HepG2 (cell line): ENCODE results near the gene SLC16A13. TPM values are rescaled to one million over a fixed set of nuclear protein-coding genes. Genes with fewer than 3 reads are reported as not detected.

Experiments used
- ATAC-seq: fragments of 200-7000 bp; cut with Tn5 transposase; 3 replicates; pipeline ENCODE4 v1.9.1; 2020; ENCODE audit warnings: mild to moderate bottlenecking, moderate library complexity
- BruUV-seq: library from RNA; stranded (reverse); fragments of 400-500 nt; replicated peaks from 2 replicates; lab custom pipeline; 2021; lab: Mats Ljungman, UMichigan
- CTCF ChIA-PET: fragments of 300-600 bp; formaldehyde crosslinking; extraction: SDS; loops from one replicate; lab custom pipeline; 2021; ENCODE audit warnings: low total read pairs, inconsistent platforms, low intra/inter-chr PET ratio; lab: Yijun Ruan, JAX
- POLR2A ChIA-PET: fragments of 350-600 bp; sonication (Branson Sonifier 250); formaldehyde crosslinking; loops from one replicate; lab custom pipeline; 2020; ENCODE audit warnings: antibody characterized with exemption, inconsistent platforms; lab: Yijun Ruan, JAX
- DNase-seq: peaks from one replicate; pipeline ENCODE4 v3.0.0-alpha.2; 2015; ENCODE audit warnings: low spot score
- FAIRE-seq: peaks from 3 replicates; lab custom pipeline; 2011; peaks lifted over from hg19 to GRCh38; lab: Jason Lieb, UNC
- H2AFZ ChIP-seq: one replicate; pipeline ENCODE4 v1.6.1; 2011; ENCODE audit warnings: low read length, inconsistent platforms
- H3K27ac ChIP-seq: fragments of 300-600 bp; 3 replicates; pipeline ENCODE4 v1.8.0; 2011; ENCODE audit warnings: mixed run types, mild to moderate bottlenecking, mixed read lengths, low read length, inconsistent platforms; ENCODE audit not compliant: insufficient read depth; ENCODE audit errors: extremely low read length
- H3K27me3 ChIP-seq, 2 experiments: fragments of 200-600 bp in 1 of 2; 2 replicates in 1 of 2; 3 replicates in 1 of 2; pipeline versions ENCODE4 v1.6.0 to v1.8.0; 2011; ENCODE audit warnings: low read length in 2 of 2, mild to moderate bottlenecking in 2 of 2, moderate library complexity in 2 of 2, inconsistent platforms in 1 of 2; ENCODE audit not compliant: insufficient read depth in 2 of 2, control insufficient read depth in 1 of 2
- H3K36me3 ChIP-seq, 2 experiments: fragments of 200-600 bp in 1 of 2; replicated peaks in 1 of 2; 2 replicates in 1 of 2; 3 replicates in 1 of 2; pipeline versions ENCODE4 v1.5.1 to v1.8.0; 2011; ENCODE audit warnings: low read length in 2 of 2, inconsistent platforms in 1 of 2; ENCODE audit not compliant: insufficient read depth in 2 of 2, control insufficient read depth in 1 of 2
- H3K4me1 ChIP-seq: 2 replicates; pipeline ENCODE4 v1.5.1; 2012; ENCODE audit warnings: low read length, inconsistent platforms; ENCODE audit not compliant: insufficient read depth
- H3K4me2 ChIP-seq: 2 replicates; pipeline ENCODE4 v1.6.0; 2011; ENCODE audit warnings: low read depth, low read length, inconsistent platforms
- H3K4me3 ChIP-seq, 3 experiments: fragments of 200-600 bp in 1 of 3; sonication (generic), shearing (Covaris generic) in 1 of 3; replicated peaks in 1 of 3; 2 replicates each; pipeline ENCODE4 v1.5.1; 2011 to 2016; ENCODE audit warnings: low read length in 3 of 3, inconsistent platforms in 2 of 3, low read depth in 2 of 3, mild to moderate bottlenecking in 2 of 3, control low read depth in 1 of 3, mixed read lengths in 1 of 3; ENCODE audit not compliant: insufficient read depth in 1 of 3
- H3K79me2 ChIP-seq: one replicate; pipeline ENCODE4 v1.6.1; 2011; ENCODE audit warnings: low read length, inconsistent platforms; ENCODE audit not compliant: insufficient read depth
- H3K9ac ChIP-seq: 2 replicates; pipeline ENCODE4 v1.6.0; 2011; ENCODE audit warnings: mild to moderate bottlenecking, low read depth, low read length, inconsistent platforms; ENCODE audit not compliant: insufficient read depth
- H3K9me3 ChIP-seq: 2 replicates; pipeline ENCODE4 v1.5.1; 2012; ENCODE audit warnings: mild to moderate bottlenecking, low read length
- H4K20me1 ChIP-seq: 2 replicates; pipeline ENCODE4 v1.6.0; 2011; ENCODE audit warnings: inconsistent platforms, mild to moderate bottlenecking, low read length, moderate library complexity; ENCODE audit not compliant: insufficient read depth
- MIER2 ChIP-seq: IDR thresholded peaks from 2 replicates; pipeline ENCODE4 v1.6.1; 2016; ENCODE audit warnings: missing biosample characterization, missing genetic modification reagents
- REST ChIP-seq, 2 experiments: IDR thresholded peaks; 2 replicates each; pipeline ENCODE4 v1.6.1; 2011 to 2012; ENCODE audit warnings: low read length in 2 of 2, borderline replicate concordance in 1 of 2, low read depth in 1 of 2, mild to moderate bottlenecking in 1 of 2, moderate library complexity in 1 of 2
- ZNF792 ChIP-seq: IDR thresholded peaks from 2 replicates; pipeline ENCODE4 v1.6.1; 2016
- WGBS: methylation state at CpG from one replicate; pipeline ENCODE4 v1.1.6; 2017; ENCODE audit warnings: low lambda C conversion rate; 5-methylcytosine and 5-hydroxymethylcytosine counted together
- in situ Hi-C: cut with HindIII; loops from 2 replicates; pipeline ENCODE4 v1.10.0; 2017; ENCODE audit warnings: low pct_unique_long_range_greater_than_20kb; ENCODE audit not compliant: extremely low pct_ligation_motif_present
- intact Hi-C: fragments of 100-400 bp; cut with micrococcal nuclease; formaldehyde crosslinking; loops from one replicate; pipeline ENCODE4 v1.10.0; 2022; ENCODE audit not compliant: unreplicated experiment
- polyA plus RNA-seq, 8 experiments: library from polyadenylated mRNA; depleted of rRNA in 3 of 8; stranded (reverse) in 7 of 8; unstranded in 1 of 8; fragments of >200 nt; fragmentation: Illumina TruSeq in 4 of 8; extraction: Trizol in 4 of 8; gene quantifications; 2 replicates each; pipeline versions ENCODE4 v1.2.1 to v1.2.3, GENCODE V29; 2011 to 2016; ENCODE audit warnings: low read depth in 4 of 8, missing spikeins in 1 of 8, mixed read lengths in 1 of 8; ENCODE audit not compliant: insufficient read depth in 1 of 8
- total RNA-seq, 5 experiments: library from RNA; depleted of rRNA; stranded (reverse); fragments of >200 nt; fragmentation: Illumina TruSeq; extraction: Trizol; gene quantifications; 2 replicates each; pipeline ENCODE4 v1.2.3, GENCODE V29; 2016; ENCODE audit warnings: low read depth in 1 of 5

Gene SLC16A13
- total and polyA plus RNA-seq, 2 of the 13 experiments (the other 11 are each of a cell fraction or from before 2014, with no cell fraction given), result 2.2 to 3.0 TPM

- no peak overlapping the region for H3K4me3 ChIP-seq
- no peaks in the 10 kb centered on the region for H3K79me2 ChIP-seq
- POLR2A ChIA-PET, result interaction anchor here (0.8 to 1.1 kb wide), 2 partner anchors 33 to 52 kb away, joined by 4 read pairs; partner anchors contain the start of gene ASGR2
- no peaks in the 10 kb centered on the region for H3K36me3 ChIP-seq
- peaks cover 14% of the 10 kb centered on the region for H3K4me1 ChIP-seq
- H4K20me1 ChIP-seq, result no peaks in the 10 kb centered on the region
- BruUV-seq, result no TSS peak
- H3K9ac ChIP-seq, result no peak overlapping the region
- FAIRE-seq (no peak), DNase-seq (no peak), ATAC-seq (peak; percentile 27; the same call in 1 of the 3 replicates)
- intact Hi-C loops, result no loop called here
- no peak overlapping the region for H2AFZ ChIP-seq
- in situ Hi-C loops, result no loop called here
- CTCF ChIA-PET, result no interaction called here
- peaks cover 0 to 2% of the 10 kb centered on the region in 2 experiments; a peak in 3 of 5 replicates for H3K27me3 ChIP-seq
- no peaks in the 10 kb centered on the region for H3K9me3 ChIP-seq
- H3K27ac ChIP-seq, result no peak overlapping the region
- TF ChIP-seq ZNF792 (CRISPR knock-in tag) (no peak), MIER2 (CRISPR knock-in tag) (peak; percentile 89), REST (IDR thresholded peaks at IDR 0.05; ENCODE audit: borderline replicate concordance in 1 of 2, low read depth in 1 of 2, low read length in 2 of 2) (peak; percentile 49 to 90)
- H3K4me2 ChIP-seq, result no peak overlapping the region
- 81% methylated on average over 14 of the region's 16 CpGs for WGBS
These were observed 45.7 kb downstream of the SLC16A13 start for GRCh38 chr17:7081341-7082062.
